Erythroblast (primary cell): ENCODE results near the gene SPOP.

Experiments used
- GATA1 ChIP-seq: IDR thresholded peaks from 2 replicates; pipeline ENCODE4 v1.6.1; 2011; ENCODE audit warnings: low read depth, mild to moderate bottlenecking, control low read depth, low read length, moderate library complexity
- POLR2A ChIP-seq: IDR thresholded peaks from 2 replicates; pipeline ENCODE4 v1.6.1; 2011; ENCODE audit warnings: mild to moderate bottlenecking, low read length

DNA sequence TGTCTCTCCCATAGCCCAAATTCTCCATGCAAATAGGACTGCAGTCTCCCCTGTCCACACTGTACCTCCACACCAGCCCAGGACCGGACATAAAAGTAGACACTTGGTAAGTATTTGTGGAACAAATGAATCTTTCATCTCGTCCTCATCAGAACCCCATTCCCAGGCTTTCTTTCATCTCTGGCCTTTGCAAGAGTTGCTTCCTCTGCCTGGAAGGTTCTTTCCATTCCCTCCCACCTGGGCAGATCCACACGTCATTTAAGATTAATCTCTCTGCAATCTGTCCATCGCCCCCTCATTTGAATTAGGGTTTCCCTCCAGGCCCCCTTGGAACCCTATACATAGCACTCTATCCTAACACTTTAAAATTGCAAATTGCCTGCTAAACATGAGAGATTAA is 106.1 kb downstream of the SPOP start:
- TF ChIP-seq POLR2A (no peak), GATA1 (no peak)
